Neural crest cell (in vitro differentiated cells): Measurements from ENCODE around the gene ADCY9. TPM values are rescaled to one million over a fixed set of nuclear protein-coding genes. Genes with fewer than 3 reads are reported as not detected.
"Not testable (repeated sequence)": the region's sequence is repeated elsewhere in the genome, so short reads cannot be mapped to it uniquely, and the experiment has no call there.

Source experiments
- DNase-seq: peaks from one replicate; pipeline ENCODE4 v3.0.0; 2021; ENCODE audit warnings: low read depth, mixed read lengths, low spot score
- H3K27ac Mint-ChIP-seq: one replicate; pipeline ENCODE4 v1.8.0; 2021; ENCODE audit warnings: mild to moderate bottlenecking, mixed read lengths; ENCODE audit not compliant: unreplicated experiment
- H3K27me3 Mint-ChIP-seq: 2 replicates; pipeline ENCODE4 v1.8.0; 2021; ENCODE audit warnings: low read depth, mild to moderate bottlenecking, mixed read lengths
- H3K36me3 Mint-ChIP-seq: 2 replicates; pipeline ENCODE4 v1.8.0; 2021; ENCODE audit warnings: low read depth, mild to moderate bottlenecking, mixed read lengths
- H3K4me1 Mint-ChIP-seq: 2 replicates; pipeline ENCODE4 v1.8.0; 2021; ENCODE audit warnings: mixed read lengths
- H3K4me3 Mint-ChIP-seq: one replicate; pipeline ENCODE4 v1.8.0; 2021; ENCODE audit warnings: mild to moderate bottlenecking, mixed read lengths
- H3K9me3 Mint-ChIP-seq: 2 replicates; pipeline ENCODE4 v1.8.0; 2021; ENCODE audit warnings: mixed read lengths
- CTCF ChIP-seq: fragments of 200-600 bp; sonication (generic); conservative IDR thresholded peaks from 2 replicates; pipeline ENCODE4 v1.5.0; 2021; ENCODE audit warnings: antibody characterized with exemption, mild to moderate bottlenecking
- total RNA-seq: library from RNA; stranded (reverse); gene quantifications from 2 replicates; pipeline ENCODE4 v1.2.1, GENCODE V29; 2021

Gene ADCY9
- total RNA-seq, 1 donor from 2014 or later = 11.6 TPM

GRCh38 chr16:3961449-3961849, 154.8 kb downstream of the ADCY9 start:
- H3K27ac Mint-ChIP-seq = no peak overlapping the region
- no peak overlapping the region for H3K4me3 Mint-ChIP-seq
- peaks cover 13% of the 10 kb centered on the region for H3K36me3 Mint-ChIP-seq
- H3K9me3 Mint-ChIP-seq = peaks cover 3% of the 10 kb centered on the region
- peaks cover 5% of the 10 kb centered on the region for H3K27me3 Mint-ChIP-seq
- peaks cover 13% of the 10 kb centered on the region for H3K4me1 Mint-ChIP-seq
- no peak for TF ChIP-seq CTCF
- peak; percentile 30 for DNase-seq

GRCh38 chr16:3959926-3960590, 156.2 kb downstream of the ADCY9 start:
- not testable (repeated sequence) for H3K4me3 Mint-ChIP-seq, DNase-seq, H3K9me3 Mint-ChIP-seq, H3K36me3 Mint-ChIP-seq, H3K27me3 Mint-ChIP-seq, H3K27ac Mint-ChIP-seq
- peaks cover 13% of the 10 kb centered on the region for H3K4me1 Mint-ChIP-seq

- no peak overlapping the region for H3K27ac Mint-ChIP-seq
- H3K9me3 Mint-ChIP-seq = no peaks in the 10 kb centered on the region
- H3K36me3 Mint-ChIP-seq = peaks cover 3% of the 10 kb centered on the region
- no peak overlapping the region for H3K4me3 Mint-ChIP-seq
- H3K4me1 Mint-ChIP-seq = peaks cover 13% of the 10 kb centered on the region
- peaks cover 9% of the 10 kb centered on the region for H3K27me3 Mint-ChIP-seq
- DNase-seq = no peak
- no peak for TF ChIP-seq CTCF
These were observed 157.1 kb downstream of the ADCY9 start for GRCh38 chr16:3959148-3959547.

- DNase-seq = no peak
These were observed 158.8 kb downstream of the ADCY9 start for GRCh38 chr16:3957344-3957980.

GRCh38 chr16:3954411-3954921, 161.8 kb downstream of the ADCY9 start:
- Mint-ChIP-seq H3K36me3 (no peaks in the 10 kb centered on the region), H3K4me3 (no peak overlapping the region), H3K27ac (no peak overlapping the region), H3K27me3 (peaks cover 9% of the 10 kb centered on the region), H3K4me1 (no peaks in the 10 kb centered on the region), H3K9me3 (no peaks in the 10 kb centered on the region)
- no peak for TF ChIP-seq CTCF
- DNase-seq = no peak

More at GRCh38 chr16:3957344-3957980, 158.8 kb downstream of the ADCY9 start:
- peaks cover 9% of the 10 kb centered on the region for H3K27me3 Mint-ChIP-seq
- TF ChIP-seq CTCF = no peak
- H3K36me3 Mint-ChIP-seq = no peaks in the 10 kb centered on the region
- no peak overlapping the region for H3K27ac Mint-ChIP-seq
- no peaks in the 10 kb centered on the region for H3K9me3 Mint-ChIP-seq
- no peak overlapping the region for H3K4me3 Mint-ChIP-seq
- H3K4me1 Mint-ChIP-seq = peaks cover 5% of the 10 kb centered on the region
